HG02840 (cell line): ENCODE data around the gene GJA5.

Experiments
- ATAC-seq: cut with Tn5 transposase; IDR thresholded peaks from one replicate; pipeline ENCODE4 v1.9.1; 2021; ENCODE audit warnings: mild to moderate bottlenecking, moderate library complexity, moderate number of reproducible peaks; ENCODE audit not compliant: unreplicated experiment, low FRiP score

GJA5 gene

GRCh38 chr1:147760481-147761260 lies at the start of gene GJA5:
TSS of gene GJA5 (minus strand) at chr1:147760602. CDS start at chr1:147759238, 1,364 bp downstream.
- ATAC-seq: no peak

GRCh38 chr1:147809236-147809635 lies 48.8 kb upstream of the GJA5 start:
- ATAC-seq: no peak

- ATAC-seq: no peak
These were observed 47.6 kb upstream of the GJA5 start for GRCh38 chr1:147808025-147808424.

DNA sequence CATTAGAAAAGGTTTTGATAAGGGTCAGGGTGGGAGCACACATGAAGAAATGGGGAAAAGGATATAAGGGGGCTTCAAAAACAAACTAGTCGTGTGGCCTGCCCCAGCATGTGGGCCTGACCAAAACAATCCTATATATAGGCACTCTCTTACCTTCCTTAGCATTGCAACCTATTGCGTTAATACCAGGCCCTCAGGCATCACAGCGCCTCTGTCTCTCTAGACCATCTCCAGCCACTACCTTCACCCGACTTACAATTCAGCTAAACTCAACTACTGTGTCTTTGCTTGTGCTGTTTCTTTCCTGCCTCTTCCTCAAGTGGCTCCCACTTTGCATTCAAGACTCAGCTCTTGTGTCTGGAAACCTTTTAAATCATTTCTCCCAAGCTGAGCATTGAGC lies 47.0 kb upstream of the GJA5 start:
- no peak for ATAC-seq

GRCh38 chr1:147804942-147805723 lies 44.7 kb upstream of the GJA5 start:
- no peak for ATAC-seq

DNA sequence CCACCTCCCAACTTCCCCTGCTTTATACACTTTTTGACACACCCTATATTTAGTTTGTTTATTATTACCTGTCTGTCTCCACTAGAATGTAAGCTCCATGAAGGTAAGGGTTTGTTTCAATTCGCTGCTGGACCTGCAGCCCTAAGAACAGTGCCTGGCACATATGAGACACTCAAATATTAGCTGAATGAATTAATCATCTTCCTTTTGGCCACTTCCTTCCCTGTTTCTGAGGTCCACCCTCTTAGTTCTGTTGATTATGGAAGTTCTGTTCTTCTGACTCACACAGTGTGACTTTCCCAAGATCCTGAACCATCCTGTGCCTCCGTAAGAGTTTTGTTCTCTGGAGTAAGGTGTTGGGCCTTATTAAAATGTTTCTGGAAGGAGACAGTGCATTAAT lies 40.4 kb upstream of the GJA5 start:
- no peak for ATAC-seq

DNA sequence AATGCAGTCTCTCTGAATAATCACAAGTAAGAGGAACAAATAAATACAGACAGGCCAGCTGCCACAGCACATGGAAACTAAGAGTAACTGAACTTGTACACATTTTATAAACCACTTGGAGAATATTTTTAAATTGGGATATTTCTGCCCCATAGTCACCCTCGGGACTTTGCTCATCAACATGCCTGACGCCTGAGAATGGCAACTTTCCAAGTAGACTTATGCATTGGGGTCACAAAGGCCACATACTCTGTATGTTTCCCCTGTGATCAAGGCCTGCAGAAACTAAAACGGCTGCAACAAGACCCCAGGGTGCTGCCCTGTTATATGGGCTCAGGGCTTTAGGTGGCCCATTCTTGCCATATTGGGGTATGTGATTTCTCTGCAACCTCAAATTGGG lies 38.3 kb upstream of the GJA5 start:
- no peak for ATAC-seq

- ATAC-seq: no peak
These were observed 34.2 kb upstream of the GJA5 start for GRCh38 chr1:147794570-147794969.

DNA sequence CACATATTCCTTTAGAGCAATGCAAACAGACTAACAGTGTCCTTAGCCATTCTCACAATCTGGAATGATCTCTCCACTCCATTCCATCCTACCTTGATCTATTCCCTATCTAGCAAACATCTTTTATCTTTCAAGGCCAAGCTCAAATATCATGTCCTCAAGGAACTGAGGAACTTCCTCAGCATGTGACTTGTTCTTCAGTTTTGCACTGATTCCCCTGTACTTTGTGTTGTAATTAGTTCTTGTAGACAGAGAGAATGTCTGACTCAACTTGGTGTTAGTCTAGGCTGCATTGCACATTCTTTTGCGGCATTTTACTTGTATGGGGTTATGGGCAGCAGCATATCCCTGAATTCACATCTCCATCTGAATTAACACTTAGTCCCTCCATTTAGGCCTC lies 31.5 kb upstream of the GJA5 start:
- no peak for ATAC-seq

GRCh38 chr1:147787765-147788164 lies 27.4 kb upstream of the GJA5 start:
- no peak for ATAC-seq

GRCh38 chr1:147786536-147786935 lies 26.1 kb upstream of the GJA5 start:
- no peak for ATAC-seq

GRCh38 chr1:147785794-147786506 lies 25.5 kb upstream of the GJA5 start:
- no peak for ATAC-seq

DNA sequence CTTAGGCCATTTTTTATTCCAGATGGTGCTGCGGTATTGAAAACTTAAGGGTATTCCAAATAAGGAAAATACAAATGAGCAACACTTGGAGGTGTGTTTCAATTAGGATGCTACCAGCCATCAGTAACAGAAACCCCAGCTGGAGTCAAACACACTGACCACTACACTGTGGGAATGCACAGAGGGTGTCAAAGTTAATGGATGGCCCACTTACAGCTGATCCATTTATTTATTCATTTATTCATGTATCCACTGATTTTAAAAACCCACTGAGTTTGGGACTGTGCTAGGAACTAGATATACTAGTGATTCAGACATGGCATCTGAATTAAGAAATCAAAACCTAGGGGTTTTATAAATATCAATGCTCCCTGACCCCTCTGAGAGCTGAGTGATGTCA lies 24.5 kb upstream of the GJA5 start:
- ATAC-seq: no peak

DNA sequence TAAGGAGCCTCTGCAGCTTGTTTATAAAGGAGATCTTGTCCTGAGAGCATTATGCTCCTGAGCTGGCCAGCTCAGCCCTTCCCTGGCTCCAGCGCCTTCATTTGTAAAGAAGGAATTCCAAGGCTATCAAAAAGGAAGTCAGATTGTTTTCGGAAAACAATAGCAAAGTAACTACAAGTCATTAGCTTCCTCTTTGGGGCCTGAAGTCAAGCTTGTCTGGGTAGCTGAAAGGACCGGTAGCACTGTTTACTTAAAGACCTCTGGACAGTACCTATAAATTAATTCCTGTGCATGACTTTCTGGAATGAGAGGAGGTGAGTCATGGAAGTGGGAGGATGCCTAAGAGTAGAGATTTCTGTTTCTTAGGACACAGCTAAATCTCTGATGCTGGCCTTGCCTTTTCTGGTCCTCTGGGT lies 20.7 kb upstream of the GJA5 start:
- no peak for ATAC-seq

GRCh38 chr1:147777694-147778093 lies 17.3 kb upstream of the GJA5 start:
- ATAC-seq: no peak

- no peak for ATAC-seq
These were observed 12.9 kb upstream of the GJA5 start for GRCh38 chr1:147773215-147773715.

GRCh38 chr1:147772570-147772969 lies 12.2 kb upstream of the GJA5 start:
- no peak for ATAC-seq

- ATAC-seq: no peak
These were observed 11.1 kb upstream of the GJA5 start for GRCh38 chr1:147771226-147772125.

GRCh38 chr1:147769106-147769505 lies 8.7 kb upstream of the GJA5 start:
- no peak for ATAC-seq

GRCh38 chr1:147768582-147768981 lies 8.2 kb upstream of the GJA5 start:
- ATAC-seq: no peak
